ENCODE data around the gene CDKN2A. TPM values are rescaled to one million over a fixed set of nuclear protein-coding genes. Genes with fewer than 3 reads are reported as not detected.

The CDKN2A gene
- total and polyA plus RNA-seq, 2 donors (not counting 1 experiment from before 2014, with no cell fraction given): 6.4 to 11.7 TPM

DNA sequence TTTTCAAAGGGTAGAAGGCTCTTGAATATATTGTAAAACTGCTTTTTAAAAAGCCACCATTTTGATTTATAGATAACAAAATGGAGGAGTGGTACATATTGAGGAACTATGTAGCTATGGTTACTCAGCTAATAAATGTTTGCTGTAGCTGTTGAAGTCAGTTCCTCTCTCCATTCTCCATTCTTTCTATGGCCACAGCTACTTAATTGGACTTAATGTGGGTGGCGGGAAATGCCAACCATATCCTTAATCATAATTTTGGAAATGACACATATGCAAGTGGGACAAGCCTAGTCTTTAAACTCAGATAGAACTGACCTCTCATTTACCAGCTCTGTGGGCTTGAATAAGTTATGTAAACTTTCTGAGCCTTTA, 10.6 kb downstream of the CDKN2A start:
- Mint-ChIP-seq H3K27me3 (peaks cover 53% of the 10 kb centered on the region), H3K9me3 (ENCODE audit: insufficient read depth) (no peaks in the 10 kb centered on the region), H3K4me1 (peaks cover 4% of the 10 kb centered on the region), H3K4me3 (no peak overlapping the region), H3K27ac (no peak overlapping the region)
- ChIA-PET CTCF (interaction anchor here (1.5 to 4.0 kb wide), 5 partner anchors 11 to 260 kb away, joined by 3 to 18 read pairs (median 6); partner anchors contain the start of genes CDKN2A, CDKN2B and CDKN2B-AS1), POLR2A (no interaction called here)
- no peaks in the 10 kb centered on the region for H3K79me2 ChIP-seq (ENCODE audit: control insufficient read depth, insufficient read depth, low read length)
- TF ChIP-seq, protein P1, sequence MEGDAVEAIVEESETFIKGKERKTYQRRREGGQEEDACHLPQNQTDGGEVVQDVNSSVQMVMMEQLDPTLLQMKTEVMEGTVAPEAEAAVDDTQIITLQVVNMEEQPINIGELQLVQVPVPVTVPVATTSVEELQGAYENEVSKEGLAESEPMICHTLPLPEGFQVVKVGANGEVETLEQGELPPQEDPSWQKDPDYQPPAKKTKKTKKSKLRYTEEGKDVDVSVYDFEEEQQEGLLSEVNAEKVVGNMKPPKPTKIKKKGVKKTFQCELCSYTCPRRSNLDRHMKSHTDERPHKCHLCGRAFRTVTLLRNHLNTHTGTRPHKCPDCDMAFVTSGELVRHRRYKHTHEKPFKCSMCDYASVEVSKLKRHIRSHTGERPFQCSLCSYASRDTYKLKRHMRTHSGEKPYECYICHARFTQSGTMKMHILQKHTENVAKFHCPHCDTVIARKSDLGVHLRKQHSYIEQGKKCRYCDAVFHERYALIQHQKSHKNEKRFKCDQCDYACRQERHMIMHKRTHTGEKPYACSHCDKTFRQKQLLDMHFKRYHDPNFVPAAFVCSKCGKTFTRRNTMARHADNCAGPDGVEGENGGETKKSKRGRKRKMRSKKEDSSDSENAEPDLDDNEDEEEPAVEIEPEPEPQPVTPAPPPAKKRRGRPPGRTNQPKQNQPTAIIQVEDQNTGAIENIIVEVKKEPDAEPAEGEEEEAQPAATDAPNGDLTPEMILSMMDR (IDR thresholded peaks at IDR 0.05): no peak
- TF ChIP-seq EZH2 (IDR thresholded peaks at IDR 0.05; ENCODE audit: borderline replicate concordance, insufficient read depth, low read depth, low read length, poor library complexity, severe bottlenecking): no peak
- H3K9ac ChIP-seq (ENCODE audit: low read length): no peak overlapping the region
- ATAC-seq (ENCODE audit: low read depth) (no peak), DNase-seq (no peak)
- no peaks in the 10 kb centered on the region for H4K20me1 ChIP-seq (ENCODE audit: control insufficient read depth, insufficient read depth, low read length, poor library complexity, severe bottlenecking)
- WGBS (ENCODE audit: insufficient coverage): no CpG with 5 or more reads among the region's 1 CpG
- no peaks in the 10 kb centered on the region for H3K36me3 ChIP-seq (replicated peaks in 1 of 2; ENCODE audit: control extremely low read depth in 1 of 2, control insufficient read depth in 1 of 2, extremely low read depth in 1 of 2, insufficient read depth in 2 of 2, low read length in 1 of 2)
- no peak overlapping the region for H3K4me2 ChIP-seq (replicated peaks; ENCODE audit: low read depth, low read length, poor library complexity, severe bottlenecking)
- H2AFZ ChIP-seq (ENCODE audit: insufficient read depth, low read depth, low read length, poor library complexity, severe bottlenecking): no peak overlapping the region
- no peak overlapping the region for H3K27ac ChIP-seq (ENCODE audit: low read length in 2 of 2)
- peaks cover 0 to 7% of the 10 kb centered on the region in 2 donors for H3K4me1 ChIP-seq (ENCODE audit: control insufficient read depth in 2 of 2, insufficient read depth in 2 of 2, low read length in 2 of 2)
- no peak overlapping the region for H3K4me3 ChIP-seq (ENCODE audit: control extremely low read depth in 1 of 5, extremely low read depth in 1 of 5, insufficient read depth in 1 of 5, low read depth in 2 of 5, low read length in 4 of 5)
- peaks cover 0 to 5% (median 0%) of the 10 kb centered on the region in 3 donors for H3K9me3 ChIP-seq (ENCODE audit: control extremely low read depth in 1 of 3, control insufficient read depth in 2 of 3, insufficient read depth in 1 of 3, low read length in 2 of 3)
- H3K27me3 ChIP-seq (replicated peaks in 1 of 4; ENCODE audit: control extremely low read depth in 1 of 4, control insufficient read depth in 3 of 4, insufficient read depth in 4 of 4, low read length in 3 of 4): peaks cover 5 to 57% (median 24%) of the 10 kb centered on the region in 4 experiments
- intact Hi-C loops (cut with micrococcal nuclease): no loop called here

DNA sequence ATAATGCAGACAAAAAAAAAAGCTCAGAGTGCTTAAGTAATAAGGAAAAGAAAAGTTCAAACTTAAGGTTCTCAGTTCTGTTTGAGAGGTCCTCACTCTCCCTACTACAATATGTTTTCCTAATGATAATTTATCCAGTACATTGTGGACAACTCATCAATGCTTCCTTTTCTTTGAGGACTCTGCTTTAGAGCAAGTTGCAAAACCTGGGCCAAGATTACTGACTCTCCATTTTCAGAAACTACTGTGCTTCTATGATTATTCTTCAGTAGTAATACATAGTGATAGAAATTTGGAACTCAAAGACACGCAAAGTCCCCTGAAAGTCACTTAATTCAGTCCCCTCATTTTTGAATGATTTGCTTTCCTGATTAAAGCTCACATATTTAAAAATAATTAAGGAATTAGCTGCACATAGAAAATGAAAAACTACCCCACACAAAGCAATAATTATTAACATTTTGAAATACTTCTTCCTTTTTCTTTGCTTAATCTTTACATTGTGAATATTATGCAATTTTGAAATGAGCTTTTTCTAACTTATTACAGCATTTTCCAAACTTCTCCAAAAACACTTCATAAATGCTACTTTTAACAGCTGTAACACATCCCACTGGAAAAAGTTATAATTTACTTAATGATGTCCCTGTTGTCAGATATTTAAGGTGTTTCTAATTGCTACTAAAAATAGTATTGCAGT, 11.2 kb downstream of the CDKN2A start:
- Mint-ChIP-seq H3K9me3 (ENCODE audit: insufficient read depth) (no peaks in the 10 kb centered on the region), H3K27me3 (peaks cover 52% of the 10 kb centered on the region), H3K4me3 (no peak overlapping the region), H3K27ac (no peak overlapping the region), H3K4me1 (peaks cover 4% of the 10 kb centered on the region)
- Histone ChIP-seq H3K4me2 (replicated peaks; ENCODE audit: low read depth, low read length, poor library complexity, severe bottlenecking) (no peak overlapping the region), H3K79me2 (ENCODE audit: control insufficient read depth, insufficient read depth, low read length) (no peaks in the 10 kb centered on the region), H3K27me3 (replicated peaks in 1 of 4; ENCODE audit: control extremely low read depth in 1 of 4, control insufficient read depth in 3 of 4, insufficient read depth in 4 of 4, low read length in 3 of 4) (peaks cover 5 to 55% (median 20%) of the 10 kb centered on the region in 4 experiments), H4K20me1 (ENCODE audit: control insufficient read depth, insufficient read depth, low read length, poor library complexity, severe bottlenecking) (no peaks in the 10 kb centered on the region), H3K36me3 (replicated peaks in 1 of 2; ENCODE audit: control extremely low read depth in 1 of 2, control insufficient read depth in 1 of 2, extremely low read depth in 1 of 2, insufficient read depth in 2 of 2, low read length in 1 of 2) (no peaks in the 10 kb centered on the region), H3K4me3 (ENCODE audit: control extremely low read depth in 1 of 5, extremely low read depth in 1 of 5, insufficient read depth in 1 of 5, low read depth in 2 of 5, low read length in 4 of 5) (no peak overlapping the region), H2AFZ (ENCODE audit: insufficient read depth, low read depth, low read length, poor library complexity, severe bottlenecking) (no peak overlapping the region), H3K4me1 (ENCODE audit: control insufficient read depth in 2 of 2, insufficient read depth in 2 of 2, low read length in 2 of 2) (peaks cover 0 to 7% of the 10 kb centered on the region in 2 donors), H3K9ac (ENCODE audit: low read length) (no peak overlapping the region), H3K27ac (ENCODE audit: low read length in 2 of 2) (no peak overlapping the region), H3K9me3 (ENCODE audit: control extremely low read depth in 1 of 3, control insufficient read depth in 2 of 3, insufficient read depth in 1 of 3, low read length in 2 of 3) (peaks cover 0 to 5% (median 0%) of the 10 kb centered on the region in 3 donors)
- WGBS (ENCODE audit: insufficient coverage): no CpG with 5 or more reads among the region's 1 CpG
- DNase-seq (no peak), ATAC-seq (ENCODE audit: low read depth) (no peak)
- ChIA-PET POLR2A (no interaction called here), CTCF (interaction anchor here (1.5 to 4.0 kb wide), 5 partner anchors 11 to 261 kb away, joined by 3 to 18 read pairs (median 6); partner anchors contain the start of genes CDKN2A, CDKN2B and CDKN2B-AS1)
- intact Hi-C loops (cut with micrococcal nuclease): no loop called here
- TF ChIP-seq EZH2 (IDR thresholded peaks at IDR 0.05; ENCODE audit: borderline replicate concordance, insufficient read depth, low read depth, low read length, poor library complexity, severe bottlenecking): no peak
- TF ChIP-seq, protein P1 (IDR thresholded peaks at IDR 0.05): no peak
